B cell (primary cell): ENCODE results near the gene RYK. TPM values are rescaled to one million over a fixed set of nuclear protein-coding genes. Genes with fewer than 3 reads are reported as not detected.
A peak's percentile ranks its signal among the peaks of the same experiment; 100 is the strongest.

Source experiments
- ATAC-seq: fragments of 200-7000 bp; cut with Tn5 transposase; one replicate; pipeline ENCODE4 v1.10.0; 2021; ENCODE audit warnings: low read depth, mild to moderate bottlenecking, moderate number of reproducible peaks, moderate library complexity
- CTCF ChIA-PET: fragments of 350-600 bp; sonication (Branson Sonifier 250); formaldehyde crosslinking; loops from one replicate; lab custom pipeline; 2021; ENCODE audit warnings: antibody characterized with exemption, inconsistent platforms; lab: Charles Lee
- POLR2A ChIA-PET: fragments of 350-600 bp; sonication (Branson Sonifier 250); formaldehyde crosslinking; loops from one replicate; lab custom pipeline; 2021; ENCODE audit warnings: antibody characterized with exemption; lab: Charles Lee
- DNase-seq: peaks from one replicate; pipeline ENCODE4 v3.0.0; 2013
- H2AFZ ChIP-seq: 2 replicates; pipeline ENCODE4 v1.6.1; 2012; ENCODE audit warnings: mild to moderate bottlenecking, low read depth, low read length; ENCODE audit not compliant: insufficient read depth, poor library complexity, severe bottlenecking
- H3K27ac ChIP-seq, 2 donors: 1 replicate in 1 of 2; 2 replicates in 1 of 2; pipeline ENCODE4 v1.5.1; 2012 to 2013; ENCODE audit warnings: low read length in 2 of 2, mild to moderate bottlenecking in 2 of 2, moderate library complexity in 1 of 2
- H3K27me3 ChIP-seq, 4 experiments: fragments of 200-600 bp in 1 of 4; sonication (generic) in 1 of 4; replicated peaks in 1 of 4; 1 replicate in 2 of 4; 2 replicates in 2 of 4; pipeline versions ENCODE4 v1.6.1 to v1.7.0; 2013 to 2016; ENCODE audit warnings: low read length in 3 of 4, mild to moderate bottlenecking in 2 of 4, mixed read lengths in 1 of 4, moderate library complexity in 1 of 4; ENCODE audit not compliant: insufficient read depth in 4 of 4, control insufficient read depth in 3 of 4; ENCODE audit errors: control extremely low read depth in 1 of 4
- H3K36me3 ChIP-seq, 2 experiments: replicated peaks in 1 of 2; 1 replicate in 1 of 2; 2 replicates in 1 of 2; pipeline versions ENCODE4 v1.6.1 to v1.7.1; 2013; ENCODE audit warnings: low read length in 1 of 2; ENCODE audit not compliant: insufficient read depth in 2 of 2, control insufficient read depth in 1 of 2; ENCODE audit errors: control extremely low read depth in 1 of 2, extremely low read depth in 1 of 2
- H3K4me1 ChIP-seq, 2 donors: fragments of 200-600 bp in 1 of 2; sonication (generic) in 1 of 2; 1 replicate in 1 of 2; 2 replicates in 1 of 2; pipeline versions ENCODE4 v1.5.1 to v1.6.1; 2013 to 2017; ENCODE audit warnings: low read length in 2 of 2; ENCODE audit not compliant: control insufficient read depth in 2 of 2, insufficient read depth in 2 of 2
- H3K4me2 ChIP-seq: replicated peaks from 2 replicates; pipeline ENCODE3; 2012; ENCODE audit warnings: mild to moderate bottlenecking, low read depth, low read length; ENCODE audit not compliant: poor library complexity, severe bottlenecking
- H3K4me3 ChIP-seq, 5 experiments: fragments of 200-600 bp in 1 of 5; sonication (generic) in 1 of 5; 1 replicate in 3 of 5; 2 replicates in 2 of 5; pipeline versions ENCODE4 v1.5.1 to v1.7.0; 2011 to 2016; ENCODE audit warnings: low read length in 4 of 5, mild to moderate bottlenecking in 4 of 5, low read depth in 2 of 5, control low read depth in 1 of 5, moderate library complexity in 1 of 5; ENCODE audit not compliant: insufficient read depth in 1 of 5; ENCODE audit errors: control extremely low read depth in 1 of 5, extremely low read depth in 1 of 5
- H3K79me2 ChIP-seq: fragments of 200-600 bp; sonication (generic); one replicate; pipeline ENCODE4 v1.6.0; 2016; ENCODE audit warnings: low read length; ENCODE audit not compliant: control insufficient read depth, insufficient read depth
- H3K9ac ChIP-seq: fragments of 200-600 bp; sonication (generic); 2 replicates; pipeline ENCODE4 v1.6.1; 2017; ENCODE audit warnings: mild to moderate bottlenecking, low read length, moderate library complexity
- H3K9me3 ChIP-seq, 3 donors: one replicate each; pipeline versions ENCODE4 v1.6.1 to v1.7.1; 2013; ENCODE audit warnings: low read length in 2 of 3; ENCODE audit not compliant: control insufficient read depth in 2 of 3, insufficient read depth in 1 of 3; ENCODE audit errors: control extremely low read depth in 1 of 3
- H4K20me1 ChIP-seq: 2 replicates; pipeline ENCODE4 v1.6.0; 2012; ENCODE audit warnings: mild to moderate bottlenecking, low read length; ENCODE audit not compliant: insufficient read depth, control insufficient read depth, poor library complexity, severe bottlenecking
- H3K27ac Mint-ChIP-seq: one replicate; pipeline ENCODE4 v1.8.0; 2021; ENCODE audit warnings: mixed read lengths
- H3K27me3 Mint-ChIP-seq: one replicate; pipeline ENCODE4 v1.8.0; 2021; ENCODE audit warnings: mixed read lengths
- H3K4me1 Mint-ChIP-seq: one replicate; pipeline ENCODE4 v1.8.0; 2021; ENCODE audit warnings: mixed read lengths
- H3K4me3 Mint-ChIP-seq: one replicate; pipeline ENCODE4 v1.8.0; 2021; ENCODE audit warnings: mixed read lengths
- H3K9me3 Mint-ChIP-seq: one replicate; pipeline ENCODE4 v1.8.0; 2022; ENCODE audit warnings: mixed read lengths; ENCODE audit not compliant: insufficient read depth
- CTCF ChIP-seq: fragments of 200-600 bp; IDR thresholded peaks from one replicate; pipeline ENCODE4 v1.8.0; 2022; ENCODE audit warnings: antibody characterized with exemption, mild to moderate bottlenecking
- EZH2 ChIP-seq: IDR thresholded peaks from 2 replicates; pipeline ENCODE4 v1.6.1; 2012; ENCODE audit warnings: borderline replicate concordance, low read depth, mild to moderate bottlenecking, moderate library complexity, low read length; ENCODE audit not compliant: insufficient read depth, poor library complexity, severe bottlenecking
- WGBS: methylation state at CpG from one replicate; pipeline ENCODE4 v1.1.5; 2013; ENCODE audit warnings: missing lambda C conversion rate; ENCODE audit not compliant: insufficient coverage; 5-methylcytosine and 5-hydroxymethylcytosine counted together
- intact Hi-C: fragments of 100-400 bp; cut with micrococcal nuclease; formaldehyde crosslinking; loops from one replicate; pipeline ENCODE4 v1.10.0; 2022
- polyA plus RNA-seq: library from polyadenylated mRNA; depleted of rRNA; stranded (reverse); fragments of >200 nt; gene quantifications from 2 replicates; pipeline ENCODE4 v1.2.3, GENCODE V29; 2012
- total RNA-seq, 2 donors: library from RNA; stranded (reverse); fragments of 120-200 nt in 1 of 2; gene quantifications; 1 replicate in 1 of 2; 2 replicates in 1 of 2; pipeline versions ENCODE4 v1.2.3 to v1.2.4, GENCODE V29; 2013 to 2022

Gene RYK
- total and polyA plus RNA-seq, 2 donors (not counting 1 experiment from before 2014, with no cell fraction given): 16.9 to 67.7 TPM

GRCh38 chr3:134197681-134198261, 52.9 kb downstream of the RYK start:
- Histone ChIP-seq H3K79me2 (no peaks in the 10 kb centered on the region), H3K4me1 (no peaks in the 10 kb centered on the region), H3K36me3 (peaks cover 7 to 37% of the 10 kb centered on the region in 2 experiments), H3K4me3 (no peak overlapping the region), H3K9me3 (peaks cover 0 to 3% (median 0%) of the 10 kb centered on the region in 3 donors), H4K20me1 (no peaks in the 10 kb centered on the region), H3K27ac (no peak overlapping the region), H3K27me3 (no peaks in the 10 kb centered on the region), H3K9ac (no peak overlapping the region), H3K4me2 (no peak overlapping the region), H2AFZ (no peak overlapping the region)
- Mint-ChIP-seq H3K27me3 (no peaks in the 10 kb centered on the region), H3K27ac (no peak overlapping the region), H3K4me1 (no peaks in the 10 kb centered on the region), H3K4me3 (no peak overlapping the region), H3K9me3 (peaks cover 3% of the 10 kb centered on the region)
- ATAC-seq: peak; percentile 54
- TF ChIP-seq EZH2 (no peak), CTCF (peak; percentile 78)
- DNase-seq: peak; percentile 52
- ChIA-PET CTCF (interaction anchor here (0.9 to 10.3 kb wide), 9 partner anchors 14 to 297 kb away, joined by 3 to 121 read pairs (median 6); no protein-coding TSS in a partner anchor), POLR2A (no interaction called here)
- intact Hi-C loops: loop anchor here (1.0 kb wide), 3 partner anchors 16 to 295 kb away; no protein-coding TSS in a partner anchor
- WGBS: no CpG with 5 or more reads among the region's 2 CpGs

GRCh38 chr3:134194247-134194646, 56.4 kb downstream of the RYK start:
- Mint-ChIP-seq H3K27ac (no peak overlapping the region), H3K9me3 (no peaks in the 10 kb centered on the region), H3K4me1 (no peaks in the 10 kb centered on the region), H3K4me3 (no peak overlapping the region), H3K27me3 (no peaks in the 10 kb centered on the region)
- TF ChIP-seq CTCF (no peak), EZH2 (no peak)
- H3K4me2 ChIP-seq: no peak overlapping the region
- H3K9ac ChIP-seq: no peak overlapping the region
- no peaks in the 10 kb centered on the region for H3K4me1 ChIP-seq
- H3K79me2 ChIP-seq: no peaks in the 10 kb centered on the region
- H4K20me1 ChIP-seq: no peaks in the 10 kb centered on the region
- H3K9me3 ChIP-seq: no peaks in the 10 kb centered on the region
- no CpG with 5 or more reads among the region's 2 CpGs for WGBS
- intact Hi-C loops: no loop called here
- POLR2A ChIA-PET: no interaction called here
- H3K27me3 ChIP-seq: no peaks in the 10 kb centered on the region
- ATAC-seq (no peak), DNase-seq (no peak)
- CTCF ChIA-PET: interaction anchor here (1.9 to 10.3 kb wide), 2 partner anchors 19 to 281 kb away, joined by 6 to 121 read pairs; no protein-coding TSS in a partner anchor
- no peak overlapping the region for H2AFZ ChIP-seq
- no peak overlapping the region for H3K4me3 ChIP-seq
- H3K27ac ChIP-seq: no peak overlapping the region
- H3K36me3 ChIP-seq: peaks cover 9 to 25% of the 10 kb centered on the region in 2 experiments
